PC-9 (cell line): ENCODE results near the gene SIGLEC6. TPM values are rescaled to one million over a fixed set of nuclear protein-coding genes. Genes with fewer than 3 reads are reported as not detected.

Experiments used
- BruUV-seq: library from RNA; stranded (reverse); fragments of 400-500 nt; replicated peaks from 2 replicates; lab custom pipeline; 2021; lab: Mats Ljungman, UMichigan
- CTCF ChIA-PET: fragments of 300-600 bp; sonication (Branson Sonifier 250); formaldehyde crosslinking; loops from one replicate; lab custom pipeline; 2022; ENCODE audit warnings: antibody characterized with exemption; lab: Charles Lee
- POLR2A ChIA-PET: fragments of 300-600 bp; sonication (Branson Sonifier 250); formaldehyde crosslinking; loops from one replicate; lab custom pipeline; 2022; ENCODE audit warnings: antibody characterized with exemption; ENCODE audit not compliant: unreplicated experiment; lab: Charles Lee
- DNase-seq, 2 experiments: peaks; one replicate each; pipeline versions ENCODE4 v3.0.0 to v3.0.0-alpha.2; 2015 to 2022; ENCODE audit warnings: mixed read lengths in 1 of 2
- H2AFZ ChIP-seq: fragments of 200-600 bp; sonication (generic); 2 replicates; pipeline ENCODE4 v1.8.1; 2017; ENCODE audit warnings: antibody characterized with exemption
- H3F3A ChIP-seq: fragments of 200-600 bp; sonication (generic); 2 replicates; pipeline ENCODE4 v1.8.1; 2017; ENCODE audit warnings: antibody characterized with exemption, mild to moderate bottlenecking, low read depth; ENCODE audit not compliant: insufficient read depth
- H3K27ac ChIP-seq: fragments of 200-600 bp; sonication (generic); 2 replicates; pipeline ENCODE4 v1.6.1; 2016; ENCODE audit warnings: mixed run types
- H3K27me3 ChIP-seq: fragments of 200-600 bp; sonication (generic); 2 replicates; pipeline ENCODE4 v1.6.1; 2016; ENCODE audit warnings: low read depth, mixed run types; ENCODE audit not compliant: insufficient read depth
- H3K36me3 ChIP-seq: fragments of 200-600 bp; sonication (generic); 2 replicates; pipeline ENCODE4 v1.6.1; 2016; ENCODE audit warnings: low read depth, mixed run types
- H3K4me1 ChIP-seq: fragments of 200-600 bp; sonication (generic); replicated peaks from 2 replicates; pipeline ENCODE4 v1.6.1; 2016; ENCODE audit warnings: mixed run types; ENCODE audit not compliant: insufficient read depth
- H3K4me2 ChIP-seq: fragments of 200-600 bp; sonication (generic); 2 replicates; pipeline ENCODE4 v1.6.1; 2017; ENCODE audit warnings: mixed run types
- H3K4me3 ChIP-seq: fragments of 200-600 bp; sonication (generic); 2 replicates; pipeline ENCODE4 v1.6.1; 2016; ENCODE audit warnings: mixed run types
- H3K79me2 ChIP-seq: fragments of 200-600 bp; sonication (generic); 2 replicates; pipeline ENCODE4 v1.6.1; 2017; ENCODE audit warnings: low read depth, mixed run types
- H3K9me2 ChIP-seq: fragments of 200-600 bp; sonication (generic); 2 replicates; pipeline ENCODE4 v1.8.1; 2017; ENCODE audit warnings: mild to moderate bottlenecking; ENCODE audit not compliant: insufficient read depth
- H3K9me3 ChIP-seq: fragments of 200-600 bp; sonication (generic); 2 replicates; pipeline ENCODE4 v1.8.1; 2016; ENCODE audit warnings: low read depth; ENCODE audit not compliant: insufficient read depth
- H4K20me1 ChIP-seq: fragments of 200-600 bp; sonication (generic); 2 replicates; pipeline ENCODE4 v1.8.1; 2017; ENCODE audit not compliant: insufficient read depth
- EZH2 ChIP-seq: fragments of 200-600 bp; sonication (generic); IDR thresholded peaks from 2 replicates; pipeline ENCODE4 v1.8.0; 2017; ENCODE audit warnings: antibody characterized with exemption, low read depth
- intact Hi-C: fragments of 100-400 bp; cut with micrococcal nuclease; formaldehyde crosslinking; loops from one replicate; pipeline ENCODE4 v1.10.0; 2022; ENCODE audit not compliant: unreplicated experiment
- total RNA-seq: library from RNA; stranded (reverse); gene quantifications from 2 replicates; pipeline ENCODE4 v1.2.3, GENCODE V29; 2021
- TF ChIP-seq, protein P1 (sequence below): fragments of 200-600 bp; sonication (generic); conservative IDR thresholded peaks from 2 replicates; pipeline ENCODE4 v1.6.1; 2017; ENCODE audit warnings: mixed run types, antibody characterized with exemption, mild to moderate bottlenecking, moderate library complexity

Gene SIGLEC6
- total RNA-seq, 1 experiment from 2014 or later: not detected

DNA sequence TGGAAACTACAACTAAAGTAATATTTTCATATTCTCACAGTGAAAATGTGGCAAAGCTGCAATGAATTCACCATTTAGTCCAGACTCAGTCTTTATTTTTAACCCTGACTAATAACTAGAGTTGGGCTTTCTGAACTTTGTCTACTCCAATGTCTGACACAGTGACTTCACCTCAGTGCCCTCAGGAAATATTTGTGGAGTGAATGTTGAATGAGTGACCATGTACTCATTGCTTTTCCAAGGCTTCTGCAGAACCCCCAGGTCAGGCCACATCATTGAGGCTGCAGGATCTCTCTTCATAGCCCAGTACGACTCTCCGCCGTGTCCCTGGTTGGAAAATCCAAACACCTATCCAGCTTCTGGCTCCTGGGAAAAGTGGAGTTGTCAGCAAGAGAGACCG lies 41.4 kb upstream of the SIGLEC6 start:
- H3K79me2 ChIP-seq: 0 out of 2 replicates have a peak, but pooled peaks cover 2% of the 10 kb centered on the region
- DNase-seq: no peak
- intact Hi-C loops: no loop called here

DNA sequence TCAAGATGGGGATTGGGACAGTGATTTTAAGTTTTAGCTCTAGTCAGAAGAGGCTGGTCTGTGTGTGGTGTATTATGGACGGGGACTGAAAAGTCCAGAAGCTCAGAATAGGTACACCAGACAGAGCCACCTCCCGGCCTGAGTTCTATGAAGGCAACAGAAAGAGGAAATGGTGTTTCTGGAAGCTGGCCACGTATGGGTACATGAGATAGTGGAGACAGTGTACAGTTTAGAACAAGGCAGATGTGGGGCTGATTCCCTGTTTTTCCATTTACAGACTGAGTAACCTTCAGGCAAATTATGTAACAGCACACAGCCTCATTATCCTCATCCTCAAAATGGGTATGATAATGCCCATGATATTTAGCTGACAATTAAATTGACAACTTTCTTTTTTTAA lies 40.9 kb upstream of the SIGLEC6 start:
- POLR2A ChIA-PET: no interaction called here
- no peaks in the 10 kb centered on the region for H3F3A ChIP-seq
- intact Hi-C loops: no loop called here
- no peaks in the 10 kb centered on the region for H3K36me3 ChIP-seq
- no peak overlapping the region for H2AFZ ChIP-seq
- H3K79me2 ChIP-seq: 0 out of 2 replicates have a peak, but pooled peaks cover 2% of the 10 kb centered on the region
- CTCF ChIA-PET: no interaction called here
- DNase-seq: no peak
- H3K4me2 ChIP-seq: peak overlapping the region; percentile 86; the same call in 1 of the 2 replicates
- TF ChIP-seq, protein P1, sequence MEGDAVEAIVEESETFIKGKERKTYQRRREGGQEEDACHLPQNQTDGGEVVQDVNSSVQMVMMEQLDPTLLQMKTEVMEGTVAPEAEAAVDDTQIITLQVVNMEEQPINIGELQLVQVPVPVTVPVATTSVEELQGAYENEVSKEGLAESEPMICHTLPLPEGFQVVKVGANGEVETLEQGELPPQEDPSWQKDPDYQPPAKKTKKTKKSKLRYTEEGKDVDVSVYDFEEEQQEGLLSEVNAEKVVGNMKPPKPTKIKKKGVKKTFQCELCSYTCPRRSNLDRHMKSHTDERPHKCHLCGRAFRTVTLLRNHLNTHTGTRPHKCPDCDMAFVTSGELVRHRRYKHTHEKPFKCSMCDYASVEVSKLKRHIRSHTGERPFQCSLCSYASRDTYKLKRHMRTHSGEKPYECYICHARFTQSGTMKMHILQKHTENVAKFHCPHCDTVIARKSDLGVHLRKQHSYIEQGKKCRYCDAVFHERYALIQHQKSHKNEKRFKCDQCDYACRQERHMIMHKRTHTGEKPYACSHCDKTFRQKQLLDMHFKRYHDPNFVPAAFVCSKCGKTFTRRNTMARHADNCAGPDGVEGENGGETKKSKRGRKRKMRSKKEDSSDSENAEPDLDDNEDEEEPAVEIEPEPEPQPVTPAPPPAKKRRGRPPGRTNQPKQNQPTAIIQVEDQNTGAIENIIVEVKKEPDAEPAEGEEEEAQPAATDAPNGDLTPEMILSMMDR: no peak
- no peak for TF ChIP-seq EZH2
- H3K4me1 ChIP-seq: peaks cover 12% of the 10 kb centered on the region
- H3K27me3 ChIP-seq: 0 out of 2 replicates have a peak, but pooled peaks cover 14% of the 10 kb centered on the region
- BruUV-seq: no TSS peak
- H4K20me1 ChIP-seq: no peaks in the 10 kb centered on the region
- no peak overlapping the region for H3K27ac ChIP-seq
- no peaks in the 10 kb centered on the region for H3K9me3 ChIP-seq
- no peaks in the 10 kb centered on the region for H3K9me2 ChIP-seq
- H3K4me3 ChIP-seq: no peak overlapping the region

More for the DNA sequence above, 41.4 kb upstream of the SIGLEC6 start:
- Histone ChIP-seq H2AFZ (no peak overlapping the region), H3K9me3 (no peaks in the 10 kb centered on the region), H3F3A (no peaks in the 10 kb centered on the region), H3K4me3 (no peak overlapping the region), H3K36me3 (no peaks in the 10 kb centered on the region), H3K4me1 (peaks cover 12% of the 10 kb centered on the region), H3K27ac (no peak overlapping the region), H3K9me2 (no peaks in the 10 kb centered on the region), H4K20me1 (no peaks in the 10 kb centered on the region), H3K4me2 (no peak overlapping the region), H3K27me3 (0 out of 2 replicates have a peak, but pooled peaks cover 9% of the 10 kb centered on the region)
- CTCF ChIA-PET: no interaction called here
- TF ChIP-seq EZH2: no peak
- TF ChIP-seq, protein P1: no peak
- POLR2A ChIA-PET: no interaction called here
- BruUV-seq: no TSS peak

DNA sequence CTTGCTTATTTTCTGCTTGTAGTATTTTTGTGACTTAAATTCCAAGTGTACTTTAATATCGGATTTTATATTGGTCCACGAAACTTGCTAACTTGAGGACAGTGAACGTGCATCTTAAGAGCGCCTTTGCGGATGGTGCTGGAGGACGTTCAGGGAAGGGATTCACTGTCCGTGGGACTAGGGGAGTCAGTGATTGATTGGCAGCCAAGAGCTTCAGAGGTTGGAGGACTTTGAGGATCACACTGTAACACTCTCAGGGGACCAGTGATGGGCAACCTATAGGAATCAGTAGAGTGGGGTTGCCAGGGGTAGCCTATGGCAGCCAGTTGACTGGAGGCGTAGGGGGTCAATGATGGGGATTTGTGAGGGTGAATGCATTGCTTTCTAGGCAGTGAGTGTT lies 40.1 kb upstream of the SIGLEC6 start:
- POLR2A ChIA-PET: interaction anchor here (0.5 to 0.7 kb wide), 2 partner anchors 95 to 138 kb away, joined by 4 to 11 read pairs; no protein-coding TSS in a partner anchor
- peak overlapping the region; percentile 74 for H3K4me3 ChIP-seq
- peak overlapping the region; percentile 86 for H3K4me2 ChIP-seq
- no peaks in the 10 kb centered on the region for H3K9me2 ChIP-seq
- intact Hi-C loops: loop anchor here (1.0 kb wide), 1 partner anchor 23 kb away; no protein-coding TSS in a partner anchor
- no peak overlapping the region for H3K27ac ChIP-seq
- TF ChIP-seq, protein P1: no peak
- TF ChIP-seq EZH2: no peak
- H3K9me3 ChIP-seq: no peaks in the 10 kb centered on the region
- BruUV-seq: no TSS peak
- no peak for DNase-seq
- peaks cover 12% of the 10 kb centered on the region for H3K4me1 ChIP-seq
- CTCF ChIA-PET: interaction anchor here (0.9 kb wide), 1 partner anchor 22 kb away, joined by 22 read pairs; no protein-coding TSS in a partner anchor
- H3K27me3 ChIP-seq: peaks cover 20% of the 10 kb centered on the region
- H3K36me3 ChIP-seq: no peaks in the 10 kb centered on the region
- H3K79me2 ChIP-seq: 0 out of 2 replicates have a peak, but pooled peaks cover 2% of the 10 kb centered on the region
- H4K20me1 ChIP-seq: no peaks in the 10 kb centered on the region
- H2AFZ ChIP-seq: peak overlapping the region; percentile 70
- H3F3A ChIP-seq: no peaks in the 10 kb centered on the region
